NCI-H774 (cell line): ENCODE results near the gene TEX13B.
"Not testable (repeated sequence)": the region's sequence is repeated elsewhere in the genome, so short reads cannot be mapped to it uniquely, and the experiment has no call there.

Experiments
- DNase-seq: peaks from one replicate; lab custom pipeline; 2025; lab: John Stamatoyannopoulos, UW

The TEX13B gene

GRCh38 chrX:107982356-107982755 is at the start of gene TEX13B:
Gene TEX13B, minus strand, starts transcription at chrX:107982370. Its CDS starts 243 bp downstream, at chrX:107982127.
- DNase-seq = no peak

- no peak for DNase-seq
Observed at GRCh38 chrX:108029928-108030711, 48.0 kb upstream of the TEX13B start.

- no peak for DNase-seq
Observed at GRCh38 chrX:108028854-108029253, 46.7 kb upstream of the TEX13B start.

DNA sequence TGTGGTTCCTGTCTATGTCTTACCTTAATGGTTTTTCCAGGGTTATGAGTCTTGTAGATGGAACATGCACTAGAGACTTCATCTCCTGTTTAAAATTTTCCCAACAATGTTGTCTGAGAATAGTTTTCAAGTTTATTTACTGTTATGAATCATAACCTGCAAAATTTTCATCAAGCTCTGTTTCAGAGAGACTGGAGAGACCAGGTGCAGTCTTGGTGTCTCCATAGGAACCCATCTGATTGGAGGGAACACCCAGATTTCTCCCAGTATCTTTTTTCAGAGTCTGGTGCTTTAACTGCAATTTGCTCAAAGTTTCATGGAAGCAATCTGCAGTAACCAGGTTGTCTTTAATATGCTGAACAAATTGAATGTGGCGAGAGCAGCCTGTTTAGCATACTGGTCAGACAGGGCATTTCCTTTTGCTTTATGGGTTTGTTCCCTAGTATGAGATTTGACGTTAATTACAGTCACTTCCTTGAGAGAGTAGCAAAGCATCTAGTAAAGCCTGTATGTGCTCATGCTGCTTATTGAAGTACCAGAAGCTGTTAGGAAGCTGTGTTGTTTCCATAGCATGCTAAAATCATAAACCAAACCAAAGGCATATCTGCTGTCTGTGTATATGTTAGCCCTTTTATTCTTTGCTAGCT is 43.9 kb upstream of the TEX13B start:
- DNase-seq = no peak

DNA sequence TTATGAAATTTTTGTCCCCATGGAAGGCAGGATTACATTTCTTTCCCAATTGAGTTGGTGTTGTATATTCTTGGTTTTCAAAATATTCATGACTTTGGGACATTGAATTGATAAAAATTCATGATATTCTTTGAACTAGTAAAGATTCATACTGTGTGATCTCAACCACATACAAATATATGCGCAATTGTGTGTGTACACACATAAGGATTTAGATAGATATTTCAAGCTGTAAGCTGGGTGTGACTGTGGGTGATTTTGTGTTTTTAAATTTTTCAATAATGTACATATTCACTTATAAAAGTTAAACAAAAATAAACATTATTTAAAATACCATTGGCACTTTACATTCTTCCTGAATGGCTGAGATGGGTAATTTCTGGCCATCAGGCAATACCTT is 43.2 kb upstream of the TEX13B start:
- DNase-seq = no peak

DNA sequence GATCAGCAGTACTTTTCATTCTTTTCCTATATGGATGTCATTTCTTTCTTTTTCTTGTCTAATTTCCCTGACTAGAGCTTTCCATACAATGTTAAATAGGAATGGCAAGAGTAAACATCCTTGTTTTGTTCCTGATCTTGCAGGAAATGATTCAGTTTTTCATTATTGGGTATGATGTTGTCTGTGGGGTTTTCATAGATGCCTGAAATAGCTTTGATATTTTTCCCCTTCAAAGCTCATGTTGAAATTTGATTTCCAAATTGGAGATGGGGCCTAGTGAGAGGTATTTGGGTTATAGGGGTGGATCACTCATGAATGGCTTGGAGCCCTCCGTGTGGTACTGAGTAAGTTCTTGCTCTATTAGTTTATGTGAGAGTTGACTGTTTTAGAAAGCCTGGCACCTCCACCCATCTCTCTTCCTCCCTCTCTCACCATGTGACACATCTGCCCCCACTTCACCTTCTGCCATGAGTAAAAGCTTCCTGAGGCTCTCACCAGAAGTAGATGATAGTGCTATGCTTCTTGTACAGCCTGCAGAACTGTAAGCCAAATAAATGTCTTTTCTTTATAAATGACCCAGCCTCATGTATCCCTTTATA is 40.4 kb upstream of the TEX13B start:
- DNase-seq = no peak

DNA sequence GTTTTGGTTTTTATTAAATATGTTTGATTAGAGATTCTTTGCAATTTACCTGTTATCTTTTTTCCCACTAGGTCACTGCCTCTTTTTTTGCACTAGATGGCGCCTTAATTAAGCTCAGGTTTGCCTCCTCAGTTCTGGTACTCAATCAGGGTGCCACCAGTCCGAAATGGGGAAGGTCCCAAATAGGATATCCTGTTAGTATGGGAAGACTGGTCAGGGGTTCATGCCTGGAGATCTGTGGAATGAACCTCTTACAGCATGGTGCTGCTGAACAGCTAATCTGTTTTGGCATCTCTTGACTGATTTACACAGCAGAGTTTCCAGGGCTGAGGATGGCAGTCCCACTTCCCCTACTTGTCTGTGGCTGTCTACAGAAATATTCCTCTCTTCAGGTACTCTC is 38.5 kb upstream of the TEX13B start:
- DNase-seq = no peak

DNA sequence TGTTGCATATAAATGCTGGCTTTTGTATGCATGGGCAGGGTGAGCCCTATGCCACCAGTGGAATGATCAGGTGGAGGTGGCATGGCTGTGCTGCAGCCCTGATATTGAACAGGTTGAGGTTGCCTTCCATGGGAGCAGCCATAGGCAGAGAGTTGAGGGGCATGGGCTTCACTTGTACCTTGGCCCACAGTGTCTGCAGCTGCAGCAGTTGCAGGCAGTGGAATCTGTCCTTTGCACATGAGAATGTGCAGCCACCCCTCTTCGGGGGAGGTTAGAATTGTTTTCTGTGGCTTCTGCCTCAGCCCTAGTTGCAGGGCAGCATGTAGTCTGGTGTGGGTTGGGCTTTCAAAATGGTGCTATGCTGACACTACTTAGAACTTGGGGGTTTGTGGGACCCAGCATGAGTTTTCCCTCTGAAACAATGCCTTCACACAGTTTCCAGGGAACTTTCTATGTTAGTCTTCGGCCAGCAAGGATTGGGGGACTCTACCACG is 37.3 kb upstream of the TEX13B start:
- DNase-seq = no peak

DNA sequence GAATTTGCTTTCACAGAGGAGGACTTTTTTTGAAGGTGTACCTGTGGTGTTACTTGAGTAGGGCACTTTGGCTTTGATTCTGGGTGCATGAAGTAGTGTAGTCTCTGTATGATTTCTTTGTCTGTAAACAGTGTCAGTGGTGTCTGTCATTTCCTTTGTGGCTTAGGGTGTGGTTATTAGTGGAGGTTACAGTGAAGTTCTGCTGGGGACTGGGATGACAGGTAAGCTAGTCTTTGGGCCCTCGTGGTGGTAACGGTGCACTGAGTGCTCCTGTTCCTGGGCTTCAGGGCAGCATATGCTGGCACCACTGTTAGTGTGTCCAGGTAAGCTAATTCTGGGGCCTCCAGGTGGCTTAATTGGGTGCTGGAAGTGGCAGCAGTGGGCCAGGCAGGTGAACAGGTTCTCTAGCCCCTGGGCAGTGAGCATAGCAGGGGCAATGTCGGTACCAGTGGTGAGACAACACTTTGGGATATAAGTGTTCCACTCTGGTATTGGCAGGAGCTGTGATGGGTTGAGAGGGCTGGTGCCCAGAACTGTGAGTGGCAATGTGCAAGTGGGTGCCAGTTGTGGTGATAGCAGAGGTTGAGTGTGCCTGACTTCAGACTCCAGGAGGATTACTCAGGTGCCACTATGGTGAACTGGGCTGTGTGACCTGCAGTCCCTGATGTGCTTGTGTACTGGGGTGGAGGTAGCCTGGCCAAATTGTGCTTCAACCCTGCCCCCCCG is 36.6 kb upstream of the TEX13B start:
- no peak for DNase-seq

DNA sequence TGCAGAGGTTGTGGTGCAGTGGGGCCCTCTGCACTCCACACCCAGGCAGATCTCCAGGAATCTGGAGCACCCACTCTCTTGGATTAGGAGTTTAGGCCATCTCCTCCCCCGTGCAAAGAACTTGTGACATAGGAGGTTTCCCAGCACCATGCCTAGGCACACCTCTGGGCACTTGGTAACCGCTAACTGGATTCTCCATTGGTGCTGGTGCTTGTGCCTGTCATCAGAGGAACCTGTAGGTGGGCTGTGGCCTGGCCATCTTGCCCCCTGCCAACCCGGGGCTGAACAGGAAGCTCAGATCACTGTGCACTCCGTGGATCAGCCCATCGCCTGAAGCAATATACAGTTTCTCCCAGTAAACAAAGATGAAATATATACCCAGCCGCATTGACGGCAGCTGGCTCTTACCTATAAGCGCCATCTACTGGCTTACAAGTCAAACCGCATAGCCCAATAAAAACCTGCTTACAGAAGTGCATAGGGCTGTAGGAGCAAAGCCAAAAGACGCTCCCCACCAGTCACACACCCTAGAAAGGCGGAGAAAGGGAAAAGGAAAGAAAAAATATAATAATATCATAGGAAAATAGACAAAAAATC is 19.1 kb upstream of the TEX13B start:
- no peak for DNase-seq

DNA sequence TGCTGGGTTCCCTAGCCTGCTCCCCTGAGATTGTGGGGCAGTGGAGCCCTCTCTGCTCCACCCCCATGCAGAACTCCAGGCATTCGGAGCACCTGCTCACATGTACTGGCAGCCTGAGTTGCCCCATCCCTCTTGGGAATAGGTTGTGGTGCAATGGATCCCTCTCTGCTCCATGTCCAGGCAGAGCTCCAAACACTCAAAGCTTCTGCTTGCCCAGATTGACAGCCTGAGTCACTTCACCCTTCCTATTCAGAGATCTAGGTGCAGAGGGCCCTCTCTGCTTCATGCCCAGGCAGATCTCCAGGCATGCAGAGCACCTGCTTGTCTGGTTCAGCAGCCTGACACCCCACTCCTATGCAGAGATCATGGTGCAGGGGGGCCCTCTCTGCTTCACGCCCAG is 18.6 kb upstream of the TEX13B start:
- DNase-seq = no peak

DNA sequence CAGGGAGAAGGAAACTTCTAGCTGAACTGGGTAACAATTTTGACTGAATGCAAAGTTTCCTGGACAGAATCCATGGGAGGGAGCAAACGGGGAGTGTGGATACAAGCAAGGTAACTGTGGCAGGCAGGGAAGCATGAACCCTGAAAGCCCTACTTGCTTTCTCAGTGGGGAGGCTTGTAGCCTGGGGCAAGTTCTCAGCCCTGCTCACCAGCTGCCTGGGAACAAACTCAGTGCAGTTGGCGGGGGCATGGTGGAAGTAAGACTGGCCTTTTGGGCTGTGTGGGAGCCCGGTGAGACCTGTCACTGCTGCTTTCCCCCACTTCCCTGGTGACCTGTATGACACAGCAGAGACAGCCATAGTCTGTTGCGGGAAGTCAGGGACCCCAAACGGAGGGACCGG is 14.0 kb upstream of the TEX13B start:
- no peak for DNase-seq

DNA sequence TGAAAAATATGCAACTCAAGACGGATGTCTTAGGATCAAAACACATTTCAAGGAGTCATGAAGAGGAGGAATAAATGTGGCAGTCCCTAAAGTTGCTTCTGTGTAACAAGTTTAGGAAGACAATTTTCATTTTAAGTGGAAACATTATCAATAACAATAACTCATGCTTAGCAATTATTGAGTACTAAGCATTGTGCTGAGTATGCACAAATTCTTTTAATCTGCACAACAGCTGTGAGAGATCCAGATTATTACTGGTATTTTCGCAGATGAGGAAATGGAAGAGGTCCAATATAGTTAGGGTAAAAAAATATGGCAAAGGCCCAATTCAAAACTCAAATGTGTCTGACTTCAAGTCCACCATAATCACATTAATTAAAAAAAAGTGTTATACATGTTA is 2.9 kb upstream of the TEX13B start:
- DNase-seq = no peak

GRCh38 chrX:107979534-107979933 is 2.6 kb downstream of the TEX13B start:
- no peak for DNase-seq

- DNase-seq = no peak
Observed at GRCh38 chrX:107978707-107979307, 3.4 kb downstream of the TEX13B start.

DNA sequence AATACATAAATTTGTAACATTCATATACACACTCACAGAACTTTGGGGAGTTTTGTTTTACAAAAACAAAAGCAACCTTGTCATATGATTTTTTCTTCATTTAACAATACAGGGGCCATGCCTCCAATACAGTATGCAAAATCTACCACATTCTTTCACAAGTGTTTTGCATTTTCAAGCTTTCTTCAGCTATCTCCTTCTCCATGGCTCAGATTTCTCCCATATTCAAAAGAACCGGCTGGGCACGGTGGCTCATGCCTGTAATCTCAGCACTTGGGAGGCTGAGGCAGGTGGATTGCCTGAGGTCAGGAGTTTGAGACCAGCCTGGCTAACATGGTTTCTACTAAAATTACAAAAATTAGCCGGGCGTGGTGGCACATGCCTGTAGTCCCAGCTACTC is 4.1 kb downstream of the TEX13B start:
- no peak for DNase-seq

- no peak for DNase-seq
Observed at GRCh38 chrX:107971636-107972035, 10.5 kb downstream of the TEX13B start.

DNA sequence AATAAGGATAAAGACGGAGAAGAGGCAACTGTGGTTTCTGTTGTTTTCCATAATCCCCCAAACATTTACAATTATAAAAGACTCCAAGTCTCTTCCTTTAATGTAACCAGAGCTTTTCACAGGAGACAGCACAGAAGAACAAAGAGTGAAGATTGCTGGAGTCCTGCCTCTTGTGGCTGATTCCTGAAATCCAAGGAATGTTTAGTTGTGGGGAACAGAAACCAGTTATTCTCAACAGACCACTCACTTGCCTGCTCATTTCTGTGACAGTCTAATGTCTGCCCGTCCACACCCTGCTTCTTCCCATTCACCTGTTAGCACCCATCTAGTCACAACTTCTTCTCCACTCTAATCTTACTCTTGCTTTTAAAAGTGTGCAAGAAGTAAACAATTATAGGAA is 12.1 kb downstream of the TEX13B start:
- DNase-seq = no peak

DNA sequence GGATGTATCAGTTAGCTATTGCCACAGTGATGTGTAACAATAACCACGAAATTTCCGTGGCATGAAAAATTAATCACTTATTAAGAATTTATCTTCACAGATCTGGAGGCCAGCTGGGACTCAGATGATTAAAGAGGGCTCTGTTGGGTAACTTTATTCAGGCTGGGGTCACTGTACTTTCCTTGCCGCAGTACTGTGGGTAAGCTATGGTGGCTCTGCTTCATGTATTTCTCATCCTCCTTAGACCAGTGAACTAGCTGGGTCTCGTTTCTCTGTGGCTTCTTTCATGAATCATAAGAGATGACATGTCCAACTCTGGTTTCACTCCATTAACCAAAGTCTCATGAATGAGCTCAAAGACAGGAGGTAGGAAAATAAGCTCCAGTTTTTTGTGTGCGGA is 13.5 kb downstream of the TEX13B start:
- DNase-seq = no peak

DNA sequence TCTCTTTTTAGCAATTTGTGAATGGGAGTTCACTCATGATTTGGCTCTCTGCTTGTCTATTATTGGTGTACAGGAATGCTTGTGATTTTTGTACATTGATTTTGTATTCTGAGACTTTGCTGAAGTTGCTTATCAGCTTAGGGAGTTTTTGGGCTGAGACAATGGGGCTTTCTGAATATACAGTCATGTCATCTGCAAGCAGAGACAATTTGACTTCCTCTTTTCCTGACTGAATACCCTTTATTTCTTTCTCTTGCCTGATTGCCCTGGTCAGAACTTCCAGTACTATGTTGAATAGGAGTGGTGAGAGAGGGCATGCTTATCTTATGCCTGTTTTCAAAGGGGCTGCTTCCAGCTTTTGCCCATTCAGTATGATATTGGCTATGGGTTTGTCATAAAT is 26.8 kb downstream of the TEX13B start:
- not testable (repeated sequence) for DNase-seq

DNA sequence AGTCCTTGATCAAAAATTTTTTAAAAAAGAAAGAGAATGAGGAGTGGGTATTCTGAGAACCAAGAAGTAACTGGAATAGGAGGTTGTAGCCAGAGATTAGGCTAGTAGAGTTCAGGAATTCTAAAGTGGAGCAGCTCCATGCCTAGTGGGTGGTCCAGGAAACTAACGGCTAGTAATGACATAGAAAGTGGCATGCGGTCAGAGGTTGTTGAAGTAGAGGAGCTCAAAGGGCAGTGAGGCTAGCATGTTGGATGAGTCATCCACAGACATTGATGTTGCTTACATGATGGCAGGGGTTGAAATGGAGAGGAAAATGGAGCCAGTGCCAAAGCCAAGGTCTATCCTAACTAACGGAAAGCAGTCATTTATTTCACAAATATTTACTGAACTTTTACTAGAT is 42.1 kb downstream of the TEX13B start:
- DNase-seq = no peak

GRCh38 chrX:107936434-107936730 is 45.8 kb downstream of the TEX13B start:
- DNase-seq = no peak
